ENCODE results near the gene ZNF740. TPM values are rescaled to one million over a fixed set of nuclear protein-coding genes. Genes with fewer than 3 reads are reported as not detected.
"Not testable (repeated sequence)": the region's sequence is repeated elsewhere in the genome, so short reads cannot be mapped to it uniquely, and the experiment has no call there.

The ZNF740 gene
- total RNA-seq, 1 donor from 2014 or later, result 38.4 TPM

GRCh38 chr12:53178803-53179202 is 1.7 kb upstream of the ZNF740 start:
- peaks cover 13% of the 10 kb centered on the region for H3K36me3 Mint-ChIP-seq
- not testable (repeated sequence) for H3K4me3 ChIP-seq; H3K27ac ChIP-seq; H2AFZ ChIP-seq (replicated peaks); H3K36me3 ChIP-seq; H3K9ac ChIP-seq; H3K9me3 Mint-ChIP-seq; DNase-seq (ENCODE audit: low spot score); H3K27me3 Mint-ChIP-seq (ENCODE audit: insufficient read depth, low read depth); H3K27ac Mint-ChIP-seq; H3K9me3 ChIP-seq (ENCODE audit: low read depth)
- peaks cover 43% of the 10 kb centered on the region for H3K4me1 ChIP-seq
- peaks cover 31% of the 10 kb centered on the region for H3K79me2 ChIP-seq (ENCODE audit: low read depth)
- H3K4me2 ChIP-seq, result peak overlapping the region; percentile 92
- H3K4me3 Mint-ChIP-seq, result peak overlapping the region; percentile 97
- peaks cover 53% of the 10 kb centered on the region for H3F3A ChIP-seq (ENCODE audit: low read depth)
- peaks cover 22% of the 10 kb centered on the region for H4K20me1 ChIP-seq (ENCODE audit: low read depth)
- peaks cover 50% of the 10 kb centered on the region for H3K4me1 Mint-ChIP-seq
- H3K27me3 ChIP-seq, result peaks cover 42% of the 10 kb centered on the region

- Mint-ChIP-seq H3K4me1 (peaks cover 52% of the 10 kb centered on the region), H3K9me3 (no peaks in the 10 kb centered on the region), H3K27me3 (ENCODE audit: insufficient read depth, low read depth) (peaks cover 3% of the 10 kb centered on the region), H3K27ac (peak overlapping the region; percentile 90), H3K4me3 (peak overlapping the region; percentile 97), H3K36me3 (peaks cover 20% of the 10 kb centered on the region)
- Histone ChIP-seq H3K27me3 (peaks cover 33% of the 10 kb centered on the region), H3K4me2 (peak overlapping the region; percentile 92), H3K9ac (peak overlapping the region; percentile 52), H4K20me1 (ENCODE audit: low read depth) (peaks cover 24% of the 10 kb centered on the region), H3K4me3 (peak overlapping the region; percentile 78), H3K79me2 (ENCODE audit: low read depth) (peaks cover 34% of the 10 kb centered on the region), H3K27ac (peak overlapping the region; percentile 88), H3K4me1 (peaks cover 42% of the 10 kb centered on the region), H3K36me3 (peaks cover 5% of the 10 kb centered on the region), H2AFZ (replicated peaks) (peak overlapping the region; percentile 74), H3F3A (ENCODE audit: low read depth) (peaks cover 47% of the 10 kb centered on the region), H3K9me3 (ENCODE audit: low read depth) (no peaks in the 10 kb centered on the region)
- DNase-seq (ENCODE audit: low spot score), result no peak
- no peak for TF ChIP-seq EZH2phosphoT487 (IDR thresholded peaks at IDR 0.05)
- TF ChIP-seq CTCF (IDR thresholded peaks at IDR 0.05), result no peak
- TF ChIP-seq EZH2 (IDR thresholded peaks at IDR 0.05), result no peak
These were observed 769 bp upstream of the ZNF740 start for GRCh38 chr12:53179687-53180219.

GRCh38 chr12:53180931-53181645 is 566 bp downstream of the ZNF740 start:
- peak overlapping the region; percentile 45 for H2AFZ ChIP-seq (replicated peaks)
- no peaks in the 10 kb centered on the region for H3K9me3 ChIP-seq (ENCODE audit: low read depth)
- TF ChIP-seq EZH2phosphoT487 (IDR thresholded peaks at IDR 0.05) (no peak), EZH2 (IDR thresholded peaks at IDR 0.05) (no peak), CTCF (IDR thresholded peaks at IDR 0.05) (no peak)
- peak; percentile 94 for DNase-seq (ENCODE audit: low spot score)
- H3F3A ChIP-seq (ENCODE audit: low read depth), result peaks cover 35% of the 10 kb centered on the region
- peaks cover 21% of the 10 kb centered on the region for H4K20me1 ChIP-seq (ENCODE audit: low read depth)
- peaks cover 40% of the 10 kb centered on the region for H3K4me1 Mint-ChIP-seq
- H3K36me3 ChIP-seq, result peaks cover 5% of the 10 kb centered on the region
- peak overlapping the region; percentile 97 for H3K4me3 Mint-ChIP-seq
- H3K27ac ChIP-seq, result peak overlapping the region; percentile 88
- peak overlapping the region; percentile 92 for H3K4me2 ChIP-seq
- H3K27me3 ChIP-seq, result peaks cover 24% of the 10 kb centered on the region
- H3K4me1 ChIP-seq, result peaks cover 32% of the 10 kb centered on the region
- peak overlapping the region; percentile 78 for H3K4me3 ChIP-seq
- H3K9me3 Mint-ChIP-seq, result no peaks in the 10 kb centered on the region
- H3K36me3 Mint-ChIP-seq, result peaks cover 29% of the 10 kb centered on the region
- peaks cover 3% of the 10 kb centered on the region for H3K27me3 Mint-ChIP-seq (ENCODE audit: insufficient read depth, low read depth)
- peak overlapping the region; percentile 60 for H3K9ac ChIP-seq
- H3K27ac Mint-ChIP-seq, result peak overlapping the region; percentile 98
- H3K79me2 ChIP-seq (ENCODE audit: low read depth), result peaks cover 34% of the 10 kb centered on the region

DNA sequence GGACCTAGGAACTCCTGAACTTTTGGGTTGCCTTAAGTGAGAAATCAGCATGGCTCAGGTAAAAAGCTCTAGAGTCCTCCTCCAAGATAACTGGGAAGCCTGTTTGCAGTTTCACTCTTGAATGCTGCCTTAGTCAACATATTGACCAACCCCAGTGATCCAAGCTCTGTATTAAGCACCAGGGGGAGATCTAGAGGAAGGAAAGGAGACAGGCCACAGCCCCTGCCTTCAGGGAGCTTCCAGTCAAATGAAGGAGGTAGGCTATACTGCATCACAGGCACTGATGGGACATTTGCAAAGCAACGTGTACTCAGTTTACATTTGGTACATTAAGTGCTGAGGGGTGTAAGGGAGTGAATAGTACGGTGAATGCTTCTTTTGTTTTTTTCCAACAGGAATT is 1.4 kb downstream of the ZNF740 start:
- Histone ChIP-seq H3F3A (ENCODE audit: low read depth) (peaks cover 35% of the 10 kb centered on the region), H3K36me3 (peaks cover 5% of the 10 kb centered on the region), H3K27me3 (peaks cover 15% of the 10 kb centered on the region), H4K20me1 (ENCODE audit: low read depth) (peaks cover 21% of the 10 kb centered on the region), H3K4me2 (peak overlapping the region; percentile 92), H2AFZ (replicated peaks) (no peak overlapping the region), H3K4me1 (peaks cover 32% of the 10 kb centered on the region), H3K9ac (no peak overlapping the region), H3K9me3 (ENCODE audit: low read depth) (no peaks in the 10 kb centered on the region), H3K4me3 (peak overlapping the region; percentile 78), H3K27ac (no peak overlapping the region), H3K79me2 (ENCODE audit: low read depth) (peaks cover 34% of the 10 kb centered on the region)
- TF ChIP-seq CTCF (IDR thresholded peaks at IDR 0.05) (no peak), EZH2phosphoT487 (IDR thresholded peaks at IDR 0.05) (no peak), EZH2 (IDR thresholded peaks at IDR 0.05) (no peak)
- Mint-ChIP-seq H3K27ac (no peak overlapping the region), H3K36me3 (peaks cover 38% of the 10 kb centered on the region), H3K9me3 (no peaks in the 10 kb centered on the region), H3K4me3 (peak overlapping the region; percentile 97), H3K4me1 (peaks cover 40% of the 10 kb centered on the region), H3K27me3 (ENCODE audit: insufficient read depth, low read depth) (peaks cover 3% of the 10 kb centered on the region)
- no peak for DNase-seq (ENCODE audit: low spot score)
